Stimulated activated CD4-positive, alpha-beta T cell treated with anti-CD3 and anti-CD28 coated beads, Interleukin-4, amount 100 ng/mL, for 1 hour (primary cell): ENCODE measurements around the gene KDM2A.

Experiments
- DNase-seq: peaks from one replicate; pipeline ENCODE4 v3.0.0-alpha.2; 2020

KDM2A gene

DNA sequence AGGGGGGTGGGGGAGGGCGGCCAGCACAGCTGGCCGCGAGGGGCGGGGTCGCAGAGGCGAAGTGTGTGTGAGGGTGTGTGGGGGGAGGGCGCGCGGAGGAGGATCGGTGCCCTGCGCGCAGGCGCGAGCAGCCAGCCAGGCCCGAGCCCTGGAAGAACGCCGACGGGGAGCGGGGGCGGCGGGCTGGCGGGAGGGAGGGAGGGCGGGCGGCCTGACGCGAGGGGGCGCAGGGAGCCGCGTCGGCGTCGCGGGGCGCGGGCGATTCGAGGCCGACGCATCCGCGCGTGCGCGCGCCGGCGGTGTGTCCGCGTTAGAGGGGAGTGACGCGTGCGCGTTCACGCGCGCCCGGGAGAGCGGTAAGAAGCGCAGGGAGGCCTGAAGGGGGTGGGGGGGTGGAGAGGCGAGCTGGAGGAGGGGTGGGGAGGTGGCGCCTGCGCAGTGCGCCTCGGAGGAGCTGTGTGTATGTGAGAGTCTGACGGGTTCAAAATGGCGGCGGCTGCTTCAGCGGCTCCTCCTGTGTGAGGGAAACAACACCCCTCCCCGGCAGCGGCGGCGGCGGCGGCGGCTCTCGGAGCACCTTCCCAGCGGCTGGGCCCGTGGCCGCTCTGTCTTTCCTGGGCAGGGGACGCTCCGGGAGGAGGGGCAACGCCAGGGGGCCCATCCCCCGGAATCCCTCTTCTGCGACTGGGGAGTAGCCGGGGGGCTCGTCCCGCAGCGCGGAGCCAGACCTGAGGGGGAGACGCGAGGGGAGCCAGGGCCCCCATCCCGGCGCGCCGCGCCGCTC lies at the start of gene KDM2A:
Gene KDM2A, plus strand, starts transcription at position 463 of the 784 bp plus-strand sequence. CDS start 2,054 bp downstream, outside the sequence.
- peak; percentile 99 for DNase-seq

- peak; percentile 73 for DNase-seq
Measured at GRCh38 chr11:67071420-67072284, 47.4 kb upstream of the KDM2A start.

GRCh38 chr11:67072295-67072694 lies 46.8 kb upstream of the KDM2A start:
- no peak for DNase-seq

DNA sequence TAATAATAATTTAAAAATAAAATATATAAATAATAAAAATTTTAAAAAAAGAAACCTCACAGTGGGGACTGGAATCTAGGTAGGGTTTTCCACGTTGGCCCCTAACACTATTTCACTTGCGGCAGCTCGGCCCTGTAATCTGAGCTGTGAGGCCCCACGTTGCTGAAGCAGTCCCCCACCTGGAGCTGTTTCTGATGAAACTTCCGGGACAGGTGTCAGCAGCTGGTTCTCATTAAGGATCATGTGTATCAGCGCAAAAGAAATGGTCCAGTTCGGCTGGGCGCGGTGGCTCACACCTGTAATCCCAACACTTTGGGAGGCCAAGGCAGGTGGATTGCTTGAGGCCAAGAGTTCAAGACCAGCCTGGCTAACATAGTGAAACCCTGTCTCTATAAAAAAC lies 45.2 kb upstream of the KDM2A start:
- DNase-seq, result no peak

DNA sequence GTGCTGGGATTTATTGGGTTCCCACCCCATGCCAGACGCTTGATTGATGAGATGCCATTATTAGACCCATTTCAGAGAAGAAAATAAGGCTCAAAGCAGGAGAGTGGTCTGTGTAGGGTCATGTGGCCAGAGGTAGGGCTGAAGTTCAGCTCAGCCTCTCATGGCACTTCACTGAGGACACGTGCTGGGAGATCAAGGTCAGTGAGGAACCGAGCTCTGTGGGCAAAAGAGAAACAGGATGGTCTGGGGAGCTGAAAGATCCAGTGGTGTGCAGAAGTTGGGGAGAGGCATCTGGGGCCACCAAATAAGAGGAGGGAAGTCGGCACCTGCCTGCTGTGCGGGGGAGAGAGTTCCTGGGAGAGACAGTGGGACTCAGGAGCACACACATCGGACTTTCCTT lies 42.9 kb upstream of the KDM2A start:
- no peak for DNase-seq

DNA sequence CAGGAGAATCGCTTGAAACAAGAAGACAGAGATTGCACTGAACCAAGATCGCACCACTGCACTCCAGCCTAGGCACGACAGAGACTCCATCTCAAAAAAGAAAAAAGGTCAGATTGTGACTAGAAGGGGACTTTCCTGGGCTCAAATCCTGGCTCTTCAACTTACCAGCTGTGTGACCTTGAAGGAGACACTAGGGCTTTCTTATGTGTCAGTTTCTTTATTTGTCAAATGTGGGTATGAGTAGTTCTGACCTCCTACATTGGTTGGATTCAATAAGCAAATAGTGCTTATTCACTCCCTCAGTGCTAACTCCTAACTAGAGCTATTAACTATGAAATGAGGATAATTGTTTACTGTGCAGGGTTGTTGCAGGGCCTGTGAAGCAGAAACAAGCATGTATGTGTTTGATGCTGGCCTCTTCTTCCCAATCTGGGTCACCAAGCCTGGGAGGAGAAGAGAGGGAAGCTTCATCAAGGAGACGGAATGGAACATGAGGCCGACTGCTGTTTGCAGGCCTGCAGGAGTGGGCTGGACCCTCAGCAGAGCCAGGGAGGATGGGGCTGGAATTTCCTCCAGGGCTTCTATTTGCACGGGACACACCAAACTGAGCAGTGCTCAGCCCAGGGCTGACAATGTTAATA lies 39.9 kb upstream of the KDM2A start:
- DNase-seq, result no peak

GRCh38 chr11:67082071-67082791 lies 36.8 kb upstream of the KDM2A start:
- DNase-seq, result no peak

- no peak for DNase-seq
Measured at GRCh38 chr11:67083786-67084366, 35.2 kb upstream of the KDM2A start.

- DNase-seq, result no peak
Measured at GRCh38 chr11:67085617-67086016, 33.4 kb upstream of the KDM2A start.

DNA sequence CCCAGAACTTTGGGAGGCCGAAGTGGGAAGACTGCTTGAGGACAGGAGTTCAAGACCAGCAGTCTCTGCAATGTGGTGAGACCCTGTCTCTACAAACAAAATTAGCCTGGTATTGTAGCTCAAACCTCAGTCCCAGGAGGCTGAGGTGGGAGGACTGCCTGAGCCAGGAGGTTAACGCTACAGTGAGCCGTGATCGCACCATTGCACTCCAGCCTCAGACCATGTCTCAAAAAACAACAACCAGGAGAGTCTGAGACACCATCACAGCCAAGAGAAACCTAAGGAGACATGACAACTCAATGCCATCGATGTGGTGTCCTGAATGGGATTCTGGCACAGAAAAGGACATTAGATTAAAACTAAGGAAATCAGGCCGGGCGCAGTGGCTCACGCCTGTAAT lies 28.3 kb upstream of the KDM2A start:
- no peak for DNase-seq

DNA sequence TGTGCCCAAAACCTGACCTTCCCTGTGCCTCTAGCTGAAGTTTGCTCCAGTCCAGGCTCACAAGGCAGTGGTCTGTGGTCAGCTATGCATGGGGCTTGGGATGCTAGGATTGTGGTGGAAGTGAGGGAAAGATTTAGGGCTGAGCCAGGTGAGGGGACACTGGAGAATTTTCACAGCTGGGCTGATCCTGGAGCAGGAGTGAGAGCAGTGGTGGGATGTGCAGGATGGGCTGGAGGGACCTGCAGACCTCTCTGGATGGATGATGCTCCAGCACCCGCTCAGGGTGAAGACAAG lies 23.9 kb upstream of the KDM2A start:
- DNase-seq, result no peak

DNA sequence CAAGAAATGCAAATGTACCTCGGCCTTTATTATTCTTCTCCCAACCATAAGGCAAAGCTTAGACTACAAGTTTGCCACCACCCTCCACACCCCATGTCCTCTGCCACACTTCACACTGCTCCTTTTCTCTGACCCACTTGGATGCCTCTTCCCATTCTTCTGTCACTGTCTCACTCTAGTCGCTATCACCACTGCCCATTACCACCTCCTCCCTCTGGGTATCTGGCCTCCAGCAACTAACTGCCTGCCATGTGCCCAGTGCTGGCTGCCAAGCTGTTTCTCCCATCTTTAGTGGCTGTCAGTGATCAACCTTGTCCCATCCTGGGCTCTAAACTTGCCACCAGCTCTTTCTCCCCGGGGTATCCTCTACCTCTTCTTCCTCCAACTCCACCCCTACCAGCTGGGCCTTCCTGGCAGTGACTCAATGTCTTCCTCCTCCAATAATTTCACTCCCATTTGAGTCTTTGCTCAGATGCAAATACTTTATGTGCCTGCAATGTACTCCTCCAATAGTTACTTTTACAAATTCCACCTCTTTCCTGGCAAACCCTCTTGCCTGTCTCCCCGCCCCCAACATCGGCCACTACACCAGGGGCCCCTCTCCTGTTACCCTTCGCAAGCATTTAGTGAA lies 20.1 kb upstream of the KDM2A start:
- no peak for DNase-seq

DNA sequence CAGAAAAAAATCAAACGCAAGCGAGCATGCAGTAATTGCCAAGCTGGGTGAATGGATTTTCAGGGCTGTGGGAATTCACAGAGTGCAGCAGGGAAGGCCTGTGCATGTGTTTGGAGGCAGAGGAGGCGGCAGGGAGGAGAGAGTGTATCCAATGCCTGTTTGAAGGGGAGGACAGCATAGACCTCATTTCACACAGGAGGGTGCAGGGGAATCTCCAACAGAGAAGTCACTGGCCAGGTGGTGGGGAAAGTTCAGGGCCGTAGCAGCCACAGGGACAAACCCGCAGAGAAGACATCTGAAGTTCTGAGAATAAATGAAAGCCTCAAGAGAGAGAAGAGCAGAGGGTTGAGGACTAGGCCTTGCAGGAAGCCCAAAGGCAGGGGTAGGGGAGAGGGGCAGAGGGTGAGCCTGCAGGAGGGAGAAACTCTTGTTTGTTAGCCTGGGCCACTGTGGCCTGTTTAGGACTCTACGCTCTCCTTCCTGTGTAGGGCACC lies 19.2 kb upstream of the KDM2A start:
- DNase-seq, result no peak

DNA sequence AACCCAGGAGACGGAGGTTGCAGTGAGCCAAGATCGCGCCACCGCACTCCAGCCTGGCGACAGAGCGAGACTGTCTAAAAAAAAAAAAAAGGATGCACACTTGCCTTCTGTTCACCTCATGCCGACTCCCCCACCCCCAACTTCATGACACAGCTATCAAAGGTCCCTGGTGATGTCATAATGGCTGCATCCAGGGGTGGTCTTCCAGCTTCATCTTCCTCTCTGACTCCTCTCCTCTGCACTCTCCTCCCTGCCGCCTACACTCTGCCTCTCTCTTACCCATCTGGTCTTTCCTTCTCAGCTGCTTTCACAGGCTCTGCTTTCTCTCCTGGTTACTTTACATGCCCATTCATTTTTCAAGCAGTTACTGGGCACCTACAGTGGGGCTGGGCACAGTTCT lies 16.4 kb upstream of the KDM2A start:
- DNase-seq, result no peak

GRCh38 chr11:67105964-67106363 lies 13.1 kb upstream of the KDM2A start:
- DNase-seq, result no peak

GRCh38 chr11:67111261-67111660 lies 7.8 kb upstream of the KDM2A start:
- no peak for DNase-seq

- no peak for DNase-seq
Measured at GRCh38 chr11:67113231-67113721, 5.8 kb upstream of the KDM2A start.

DNA sequence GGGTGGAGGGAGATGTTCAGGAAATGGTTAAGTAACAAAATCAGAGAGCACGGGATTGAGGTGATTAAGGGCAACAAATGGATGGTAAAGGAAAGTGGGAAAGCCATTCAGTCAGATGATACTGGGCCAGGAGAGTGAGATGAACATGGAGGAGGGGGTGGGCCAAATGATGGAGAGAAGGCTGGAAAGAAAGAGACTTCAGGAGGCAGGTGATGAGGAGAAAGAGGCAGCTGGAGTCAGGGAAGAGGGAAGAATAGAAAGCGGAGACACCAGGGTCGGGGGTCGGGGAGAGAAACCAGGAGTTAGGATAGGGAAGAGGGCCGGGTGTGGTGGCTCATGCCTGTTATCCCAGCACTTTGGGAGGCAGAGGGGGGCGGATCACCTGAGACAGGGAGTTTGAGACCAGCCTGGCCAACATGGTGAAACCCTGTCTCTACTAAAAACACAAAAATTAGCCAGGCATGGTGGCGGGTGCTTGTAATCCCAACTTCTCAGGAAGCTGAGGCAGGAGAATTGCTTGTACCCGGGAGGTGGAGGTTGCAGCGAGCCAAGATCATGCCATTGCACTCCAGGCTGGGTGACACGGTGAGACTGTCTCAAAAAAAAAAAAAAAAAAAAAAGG lies 4.7 kb upstream of the KDM2A start:
- DNase-seq, result no peak

DNA sequence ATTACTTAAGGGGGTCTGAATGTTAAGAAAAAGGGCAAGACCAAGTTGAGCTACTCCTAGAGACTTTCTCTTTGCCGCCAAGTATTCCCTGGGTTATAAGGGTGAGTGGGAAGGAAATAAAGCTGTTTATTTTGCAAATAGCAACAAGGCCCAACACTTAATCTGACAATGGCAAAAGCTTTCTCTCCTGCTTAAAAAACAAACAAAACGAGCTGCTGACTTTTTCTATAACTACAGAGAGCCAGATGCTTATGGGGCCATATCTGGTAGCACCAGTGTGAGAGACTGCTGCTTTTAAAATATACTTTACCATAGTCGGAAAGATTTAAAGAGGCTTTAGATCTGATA lies 2.3 kb upstream of the KDM2A start:
- DNase-seq, result no peak

- DNase-seq, result no peak
Measured at GRCh38 chr11:67117176-67117575, 1.9 kb upstream of the KDM2A start.

- DNase-seq, result peak; percentile 54
Measured at GRCh38 chr11:67117672-67118180, 1.3 kb upstream of the KDM2A start.
